HG02678 (cell line): ENCODE measurements around the gene SYT8.

ENCODE experiments used
- ATAC-seq: cut with Tn5 transposase; IDR thresholded peaks from one replicate; pipeline ENCODE4 v1.9.1; 2021; ENCODE audit warnings: mild to moderate bottlenecking, moderate library complexity; ENCODE audit not compliant: unreplicated experiment

Gene SYT8

DNA sequence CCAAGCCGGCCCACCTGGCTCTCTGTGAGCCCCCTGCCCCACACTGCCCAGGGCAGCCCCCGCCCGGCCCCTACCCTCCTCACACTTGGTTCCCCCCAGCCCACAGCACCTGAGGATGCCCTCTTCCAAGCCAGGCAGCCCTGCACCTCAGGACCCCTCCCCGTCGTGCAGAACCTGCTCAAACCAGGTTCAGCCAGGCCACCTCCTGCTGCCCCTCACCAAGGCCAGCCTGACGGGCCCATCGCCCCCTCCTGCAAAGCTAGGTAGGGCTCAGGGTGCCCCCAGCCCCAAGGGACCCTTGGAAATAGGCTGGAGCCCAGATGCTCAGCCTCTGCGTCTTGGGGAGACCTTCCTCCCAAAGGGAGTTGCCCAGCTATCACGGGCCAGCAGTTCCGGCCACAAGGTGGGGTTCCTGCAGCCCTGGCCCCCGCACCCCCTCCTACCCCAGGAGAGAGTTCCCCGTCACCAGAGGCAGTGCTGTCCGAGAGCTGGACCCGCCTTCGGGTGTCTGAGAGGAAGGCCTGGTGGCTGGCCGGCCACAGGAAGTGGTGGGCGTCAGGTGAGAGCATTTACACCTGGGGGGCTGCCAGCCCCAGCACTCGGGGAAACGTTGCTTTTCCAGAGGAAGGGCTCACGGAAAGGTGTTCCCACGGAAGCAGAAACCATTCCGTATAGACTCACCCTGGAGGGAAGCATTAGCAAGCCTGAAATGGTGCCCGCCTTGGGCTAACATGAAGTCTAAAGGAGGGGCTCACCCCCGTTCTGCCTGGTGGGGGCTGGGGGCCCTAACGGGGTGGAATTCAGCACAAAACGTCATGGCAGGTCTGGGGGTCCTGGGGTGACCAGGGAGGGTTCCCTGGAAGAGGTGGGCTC is 3.2 kb upstream of the SYT8 start:
- no peak for ATAC-seq

DNA sequence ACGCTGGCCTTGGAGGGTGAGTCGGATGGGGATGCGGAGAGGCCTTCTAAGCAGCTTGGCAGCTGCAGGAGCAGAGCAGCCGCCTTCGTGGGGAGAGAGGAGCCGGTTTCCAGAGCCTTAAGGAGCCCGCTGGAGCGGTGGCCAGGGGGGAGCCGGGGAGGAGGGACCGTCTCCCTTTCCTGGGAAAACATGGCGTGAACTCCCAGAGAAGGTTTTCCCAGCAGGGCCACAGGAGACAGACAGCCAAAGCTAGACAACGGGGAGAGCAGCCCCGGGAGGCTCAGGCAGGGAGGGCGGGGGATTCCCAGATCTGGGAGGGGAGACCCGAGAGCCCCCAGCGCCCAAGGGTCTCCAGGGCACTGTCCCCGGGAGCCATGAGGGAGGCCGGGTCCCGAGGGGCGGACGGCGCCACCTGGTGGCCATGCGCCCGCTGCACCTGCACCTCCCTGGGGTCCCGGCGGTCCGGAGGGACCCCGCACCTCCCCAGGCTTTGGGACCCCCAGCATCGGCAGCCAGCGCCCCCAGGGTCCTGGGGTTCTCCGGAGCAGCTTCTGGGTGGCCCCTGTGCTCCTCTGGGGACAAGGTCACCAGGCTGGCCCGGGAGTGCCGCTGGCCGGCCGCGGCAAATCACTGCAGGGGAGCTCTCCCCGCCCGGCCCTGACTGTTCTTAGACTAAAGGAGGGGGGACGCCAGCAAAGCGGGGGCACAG is 2.4 kb upstream of the SYT8 start:
- ATAC-seq, result no peak

DNA sequence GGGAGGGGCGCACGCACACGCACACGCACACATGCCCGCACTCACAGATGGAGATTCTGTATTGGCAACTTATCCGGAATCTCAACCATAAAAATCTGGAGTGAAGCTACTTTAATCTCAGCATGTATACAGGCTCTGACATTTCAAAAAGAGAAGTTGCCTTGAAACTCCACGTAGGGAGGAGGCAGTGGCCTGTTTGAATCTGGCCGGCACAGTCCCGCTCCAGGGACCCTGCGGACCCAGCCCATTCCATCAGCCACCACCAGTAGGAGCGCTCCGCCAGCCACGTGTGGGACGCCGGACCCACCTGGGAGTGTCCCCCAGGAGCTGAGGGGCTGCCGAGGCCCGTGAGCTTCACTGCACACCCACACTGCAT is 1.9 kb upstream of the SYT8 start:
- ATAC-seq, result no peak

DNA sequence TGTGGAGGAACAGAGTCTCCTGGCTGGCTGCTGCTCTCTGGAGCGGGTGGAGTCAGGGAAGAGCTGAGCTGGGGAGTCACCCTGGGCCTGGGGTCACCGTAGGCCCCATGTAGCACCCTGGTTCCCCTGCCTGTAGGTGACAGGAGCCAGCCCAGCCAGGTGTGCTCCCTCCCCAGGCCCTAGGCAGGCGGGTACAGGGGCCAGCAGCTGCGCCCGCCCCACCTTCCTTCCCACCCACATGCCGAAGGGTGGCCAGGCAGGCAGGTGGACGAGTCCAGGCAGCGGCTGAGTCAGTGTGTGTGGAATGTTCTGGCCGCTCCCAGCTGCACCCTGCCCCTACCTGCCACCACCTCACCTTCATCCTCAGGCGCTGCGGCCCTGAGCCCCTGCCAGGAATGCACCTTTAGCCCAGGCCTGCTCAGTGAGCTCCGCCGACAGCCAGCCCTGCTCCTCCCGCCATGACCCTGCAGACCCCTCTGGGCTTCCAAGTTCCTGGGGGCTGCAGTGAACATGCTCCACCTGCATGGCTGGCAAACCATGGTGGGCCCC is 654 bp upstream of the SYT8 start:
- ATAC-seq, result no peak

DNA sequence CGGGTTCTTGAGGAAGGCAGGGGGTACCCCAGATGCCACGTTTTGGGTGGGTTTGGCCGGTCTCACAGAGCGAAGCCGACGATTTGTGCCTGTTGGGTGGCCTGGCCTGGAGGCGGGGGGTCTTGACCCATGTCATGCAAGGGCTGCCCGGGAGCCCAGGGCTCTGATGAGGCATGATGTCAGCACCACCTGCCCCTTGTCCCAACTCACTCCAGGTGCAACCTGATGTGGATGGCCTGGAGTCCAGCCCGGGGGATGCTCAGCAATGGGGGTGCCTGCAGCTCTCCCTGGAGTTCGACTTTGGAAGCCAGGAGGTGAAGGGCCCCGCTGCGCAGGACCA is 851 bp downstream of the SYT8 start:
- ATAC-seq, result no peak

DNA sequence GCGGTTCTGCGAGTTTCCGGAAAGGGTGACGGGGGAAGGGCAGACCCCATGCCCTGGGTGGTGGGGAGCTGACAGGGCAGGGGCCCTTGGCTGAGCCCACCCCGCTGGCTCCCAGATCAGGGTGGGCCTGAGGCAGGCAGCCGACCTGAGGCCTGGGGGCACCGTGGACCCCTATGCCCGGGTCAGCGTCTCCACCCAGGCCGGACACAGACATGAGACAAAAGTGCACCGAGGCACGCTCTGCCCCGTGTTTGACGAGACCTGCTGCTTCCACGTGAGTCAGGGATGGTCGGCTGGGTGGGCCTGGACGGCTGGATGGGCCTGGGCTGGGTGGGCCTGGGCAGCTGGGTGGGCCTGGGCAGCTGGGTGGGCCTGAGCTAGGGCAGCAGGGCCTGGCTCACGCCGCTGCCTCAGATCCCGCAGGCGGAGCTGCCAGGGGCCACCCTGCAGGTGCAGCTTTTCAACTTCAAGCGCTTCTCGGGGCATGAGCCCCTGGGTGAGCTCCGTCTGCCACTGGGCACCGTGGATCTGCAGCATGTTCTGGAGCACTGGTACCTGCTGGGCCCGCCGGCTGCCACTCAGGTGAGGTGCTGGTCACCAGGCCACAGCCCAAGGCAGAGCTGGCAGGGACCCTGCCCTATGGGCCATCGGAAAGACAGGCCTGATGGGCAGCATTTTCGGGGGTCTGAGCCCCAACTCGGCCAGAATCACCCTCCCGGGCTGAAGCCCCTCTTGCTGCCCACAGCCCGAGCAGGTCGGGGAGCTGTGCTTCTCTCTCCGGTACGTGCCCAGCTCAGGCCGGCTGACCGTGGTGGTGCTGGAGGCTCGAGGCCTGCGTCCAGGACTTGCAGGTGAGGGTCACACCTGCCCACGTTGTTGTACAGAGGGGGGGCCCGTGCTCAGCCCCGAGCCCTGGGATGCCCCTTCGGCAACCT is 1.5 kb downstream of the SYT8 start:
- ATAC-seq, result no peak

DNA sequence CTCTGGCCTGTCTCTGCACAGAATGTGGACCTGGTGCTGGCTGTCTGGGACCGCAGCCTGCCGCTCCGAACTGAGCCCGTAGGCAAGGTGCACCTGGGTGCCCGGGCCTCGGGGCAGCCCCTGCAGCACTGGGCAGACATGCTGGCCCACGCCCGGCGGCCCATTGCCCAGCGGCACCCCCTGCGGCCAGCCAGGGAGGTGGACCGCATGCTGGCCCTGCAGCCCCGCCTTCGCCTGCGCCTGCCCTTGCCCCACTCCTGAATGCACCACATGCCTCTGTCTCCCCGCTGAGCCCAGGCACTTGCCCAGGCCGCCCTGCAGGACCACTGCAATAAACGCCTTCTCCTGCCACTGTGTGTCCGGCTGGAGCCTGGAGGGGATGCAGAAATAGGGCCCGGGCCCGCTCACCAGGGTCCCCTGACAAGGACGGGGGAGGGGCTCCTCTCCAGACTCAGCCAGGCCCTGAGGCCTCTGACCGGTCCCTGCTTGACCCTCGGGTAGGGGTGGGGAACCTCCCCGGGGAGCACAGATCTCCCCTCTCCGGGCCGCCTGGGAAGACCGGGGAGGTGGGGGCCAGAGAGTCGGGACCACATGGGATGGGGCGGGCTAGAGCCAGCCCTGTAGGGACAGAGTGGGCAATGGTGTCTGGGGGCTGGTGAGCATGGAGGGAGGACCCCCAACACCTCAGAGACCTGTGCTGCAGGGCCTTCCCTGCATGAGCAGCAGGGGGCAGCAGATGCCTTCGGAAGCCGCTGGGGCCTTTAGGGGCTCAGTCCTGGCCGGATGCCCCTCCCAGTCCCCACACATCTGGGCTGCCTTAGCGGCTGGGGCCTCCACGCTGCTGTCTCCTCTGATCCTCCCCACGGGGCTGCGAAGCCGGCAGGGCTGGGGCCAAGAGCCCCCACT is 2.6 kb downstream of the SYT8 start:
- peak; percentile 79 for ATAC-seq

DNA sequence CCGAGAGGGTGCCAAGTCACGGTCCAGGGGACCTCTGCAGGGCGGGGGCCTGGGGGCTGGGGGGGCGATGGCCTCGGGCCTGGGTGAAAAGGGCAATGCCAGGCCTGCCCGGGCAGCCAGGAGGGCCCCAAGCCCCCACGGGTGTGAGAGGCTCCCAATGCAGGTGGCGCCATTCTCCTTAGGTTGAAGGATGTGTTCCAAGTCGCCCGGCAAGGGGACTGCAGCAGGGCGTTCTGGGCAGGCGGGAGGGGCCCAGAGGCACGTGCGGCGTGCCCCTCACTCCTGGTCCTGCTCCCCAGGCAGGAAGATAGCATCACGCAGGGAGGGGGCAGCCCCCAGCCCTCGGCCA is 3.3 kb downstream of the SYT8 start:
- no peak for ATAC-seq

DNA sequence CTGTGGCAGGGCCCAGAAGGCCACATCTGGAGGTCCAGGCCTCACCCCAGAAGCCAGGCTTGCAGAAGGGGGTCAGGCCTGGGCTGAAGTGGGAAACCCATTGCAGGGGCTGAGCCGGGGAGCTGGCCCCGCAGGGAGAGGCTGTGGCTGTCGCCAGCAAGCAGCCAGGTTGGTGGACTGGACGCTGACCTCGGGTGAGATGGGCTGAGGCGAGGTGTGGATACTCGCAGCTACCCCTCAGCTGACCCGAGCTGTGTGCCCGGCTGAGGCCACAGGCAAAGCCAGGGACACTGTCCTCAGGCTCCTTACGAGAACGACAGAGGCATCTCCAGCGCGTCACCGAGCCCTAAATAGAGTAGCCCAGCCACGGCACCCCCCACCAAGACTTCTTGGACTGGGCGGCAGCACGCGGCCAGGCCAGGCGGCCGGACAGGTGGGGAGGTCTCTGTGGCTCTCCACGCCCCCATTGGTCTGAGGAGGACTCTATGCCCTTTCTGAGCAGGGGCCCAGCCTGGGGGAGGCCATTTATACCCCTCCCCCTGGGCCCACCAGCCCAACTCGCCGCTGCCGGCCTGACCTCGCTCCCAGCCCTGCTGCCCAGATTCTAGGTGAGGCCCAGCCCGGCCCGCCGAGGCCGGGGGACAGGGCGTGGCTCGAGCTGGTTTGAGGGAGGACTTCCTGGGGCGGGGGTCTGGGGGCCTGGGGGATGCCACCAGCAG is 3.8 kb downstream of the SYT8 start, which contains the start of gene TNNI2:
Gene TNNI2 (plus strand): TSS at position 556 of the 719 bp plus-strand sequence. CDS start 716 bp downstream, outside the sequence.
- no peak for ATAC-seq

DNA sequence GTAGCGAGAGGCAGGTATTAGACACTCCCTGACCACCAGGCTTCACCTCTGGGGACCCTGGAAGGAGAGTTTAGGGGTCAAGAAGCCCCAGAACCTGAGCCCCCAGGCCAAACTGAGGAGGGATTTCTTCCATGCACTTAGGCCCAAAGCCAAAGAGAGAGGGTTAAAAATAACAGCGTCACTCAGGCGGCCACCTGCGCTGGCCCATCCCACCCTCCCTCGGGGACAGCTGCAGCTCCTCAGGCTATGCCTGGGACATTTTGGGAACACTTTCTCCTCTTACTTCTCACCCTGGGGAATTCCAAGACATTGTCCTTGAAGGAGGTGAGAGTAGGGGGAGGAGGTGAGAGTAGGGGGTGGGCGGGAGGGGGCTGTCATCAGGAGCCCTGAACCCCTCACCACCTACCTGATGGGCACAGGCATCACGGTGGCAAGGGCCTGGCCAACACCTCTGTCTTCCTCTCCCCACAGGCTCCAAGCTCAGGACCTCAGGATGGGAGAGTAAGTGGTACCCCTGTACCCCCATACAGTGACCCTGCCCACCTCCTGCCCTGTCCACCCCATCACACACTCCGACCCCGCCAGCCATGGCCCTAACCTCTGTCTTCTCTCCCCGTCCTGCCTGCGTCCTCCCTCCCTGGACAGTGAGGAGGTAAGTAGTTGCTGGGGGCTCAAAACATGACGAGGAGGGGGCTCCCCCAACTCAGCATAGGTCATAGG is 4.6 kb downstream of the SYT8 start:
- no peak for ATAC-seq

DNA sequence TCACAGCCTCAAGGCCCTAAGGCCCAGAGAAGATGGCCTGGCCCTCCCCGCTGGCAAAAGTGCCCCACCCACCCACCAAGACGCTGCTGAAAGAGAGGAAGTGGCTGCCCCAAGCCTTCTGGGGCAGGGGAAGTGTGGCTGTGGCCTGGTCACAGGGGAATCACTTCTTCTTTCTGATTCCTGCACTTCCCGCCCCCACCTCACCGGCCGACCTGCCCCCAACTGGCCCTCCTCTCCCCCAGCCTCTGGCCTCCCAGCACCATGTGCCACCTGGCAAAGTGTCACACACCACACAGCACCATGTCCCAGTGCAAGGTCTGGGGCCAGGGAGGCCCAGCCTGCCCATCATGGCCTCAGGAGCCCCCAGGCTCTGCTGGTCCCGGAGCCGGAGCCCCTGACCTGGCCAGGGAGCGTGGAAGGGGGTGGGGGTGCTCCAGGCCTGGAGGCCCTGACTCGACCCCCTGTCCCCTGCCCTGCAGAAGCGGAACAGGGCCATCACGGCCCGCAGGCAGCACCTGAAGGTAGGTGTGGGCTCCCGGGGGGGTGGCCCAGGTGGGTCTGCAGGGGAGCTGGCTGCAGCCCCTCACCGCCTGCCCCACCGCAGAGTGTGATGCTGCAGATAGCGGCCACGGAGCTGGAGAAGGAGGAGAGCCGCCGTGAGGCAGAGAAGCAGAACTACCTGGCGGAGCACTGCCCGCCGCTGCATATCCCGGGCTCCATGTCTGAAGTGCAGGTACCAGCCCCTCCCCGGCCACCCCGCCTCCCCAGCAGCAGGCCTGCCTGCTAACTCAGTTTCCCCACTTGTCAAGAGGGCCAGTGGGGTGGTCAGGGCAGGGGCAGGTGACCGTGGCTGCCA is 5.4 kb downstream of the SYT8 start:
- no peak for ATAC-seq

DNA sequence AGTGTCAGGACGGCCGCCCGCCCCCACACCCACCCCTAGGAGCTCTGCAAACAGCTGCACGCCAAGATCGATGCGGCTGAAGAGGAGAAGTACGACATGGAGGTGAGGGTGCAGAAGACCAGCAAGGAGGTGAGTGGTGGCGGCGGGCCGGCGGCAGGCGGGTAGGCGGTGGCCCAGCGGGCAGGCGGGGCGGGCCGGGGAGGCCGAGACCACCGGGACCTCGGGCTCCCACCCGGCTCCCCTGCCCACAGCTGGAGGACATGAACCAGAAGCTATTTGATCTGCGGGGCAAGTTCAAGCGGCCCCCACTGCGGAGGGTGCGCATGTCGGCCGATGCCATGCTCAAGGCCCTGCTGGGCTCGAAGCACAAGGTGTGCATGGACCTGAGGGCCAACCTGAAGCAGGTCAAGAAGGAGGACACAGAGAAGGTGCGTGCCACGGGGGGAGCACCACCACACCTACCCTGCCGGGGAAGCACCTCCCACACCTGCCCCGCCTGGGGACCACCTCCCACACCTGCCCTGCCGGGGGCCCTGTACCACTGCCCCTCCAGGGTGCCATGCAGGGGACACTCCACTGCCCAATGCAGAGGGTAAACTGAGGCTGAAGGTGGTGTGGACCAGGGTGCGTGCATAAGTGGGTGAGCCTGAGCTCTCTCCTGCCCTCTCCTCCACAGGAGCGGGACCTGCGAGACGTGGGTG is 6.1 kb downstream of the SYT8 start:
- ATAC-seq, result no peak

DNA sequence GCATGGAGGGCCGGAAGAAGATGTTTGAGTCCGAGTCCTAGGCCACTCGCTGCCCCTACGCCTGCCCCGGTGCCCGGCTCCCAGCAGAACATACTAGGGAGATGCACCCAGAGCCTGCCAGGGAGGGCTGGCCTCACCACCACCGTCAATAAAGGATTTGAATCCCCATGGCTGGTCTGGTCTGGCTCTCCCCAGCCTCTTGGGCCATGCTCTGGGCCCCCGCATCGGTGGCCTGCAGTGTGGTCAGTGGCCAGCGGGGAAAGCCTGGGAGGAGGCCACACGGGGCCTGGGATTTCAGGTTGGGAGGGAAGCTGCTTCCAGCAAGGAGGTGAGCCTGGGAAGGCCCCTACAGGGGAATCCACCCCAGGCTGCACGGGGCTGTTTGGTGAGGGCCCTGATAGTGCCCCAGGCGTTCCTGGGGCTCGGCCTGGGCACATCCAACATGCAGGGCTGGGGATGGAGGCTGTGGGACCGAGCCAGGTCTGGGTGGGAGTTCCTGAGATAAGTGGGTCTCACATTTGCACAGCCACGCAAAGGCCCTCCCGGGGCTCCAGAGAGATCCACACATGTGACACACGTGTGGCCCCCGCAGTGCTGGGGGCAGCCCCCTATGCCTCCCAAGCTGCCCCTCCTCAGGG is 6.8 kb downstream of the SYT8 start:
- no peak for ATAC-seq

DNA sequence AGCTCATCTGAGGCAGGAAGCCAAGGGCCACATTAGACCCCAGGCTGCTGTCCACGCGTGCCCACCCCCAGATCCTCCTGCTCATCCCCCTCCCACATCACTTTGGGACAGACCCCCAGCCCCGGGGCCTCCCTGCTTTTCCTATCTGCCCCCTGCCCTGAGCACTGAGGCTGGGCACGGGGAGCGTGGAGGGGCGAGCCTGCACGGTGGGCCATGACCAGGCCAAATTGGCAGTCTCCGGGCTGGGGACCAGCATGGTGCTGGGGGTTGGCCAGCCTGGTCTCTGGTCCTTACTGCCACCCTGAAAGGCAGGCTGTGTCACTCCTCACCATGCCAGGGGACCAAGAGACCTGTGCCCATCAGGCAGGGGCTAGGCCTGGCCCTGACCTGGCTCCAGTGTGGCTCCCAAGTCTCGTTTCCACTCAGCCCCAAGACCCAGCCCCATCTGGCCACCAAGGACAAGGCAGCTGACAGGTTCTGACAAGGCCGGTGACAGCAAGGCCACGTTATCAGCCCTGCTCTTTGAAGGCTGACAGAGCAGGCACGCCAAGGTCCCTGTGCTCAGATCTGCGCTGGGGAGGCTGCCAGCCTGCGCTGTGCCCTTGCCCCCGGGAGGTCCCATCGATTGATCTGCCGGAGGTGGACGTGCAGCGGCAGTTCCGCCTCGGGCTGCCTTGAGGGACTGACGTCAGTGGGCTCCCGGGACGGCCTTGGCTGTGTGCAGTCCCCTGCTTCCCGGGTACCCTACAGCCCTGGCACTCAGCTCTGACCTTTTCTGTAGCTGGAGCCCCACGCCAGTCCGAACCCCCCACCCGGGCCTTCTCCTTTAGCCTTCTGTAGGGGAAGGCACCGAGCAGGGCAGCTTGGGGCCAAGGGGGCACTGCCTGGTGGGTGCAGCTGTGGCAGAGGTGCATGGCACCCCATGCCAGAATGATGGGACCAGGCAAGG is 7.6 kb downstream of the SYT8 start:
- no peak for ATAC-seq

DNA sequence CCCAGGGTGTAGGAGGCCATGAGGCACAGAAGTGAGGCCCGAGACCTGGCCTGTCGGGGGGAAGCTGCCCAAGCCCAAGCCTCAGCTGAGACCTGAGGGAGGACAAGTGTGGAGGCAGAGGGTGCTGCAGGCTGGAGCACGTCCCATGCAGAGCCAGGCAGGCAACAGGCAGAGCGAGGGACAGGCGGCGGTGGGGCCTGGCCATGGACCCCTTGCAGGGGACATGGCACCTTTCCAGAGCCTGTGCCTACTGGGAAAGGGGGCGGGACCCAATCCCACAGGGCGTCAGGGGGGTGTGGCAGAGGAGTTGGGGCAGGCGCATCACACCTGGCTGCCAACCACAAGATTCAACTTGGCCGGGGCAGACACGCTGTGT is 8.3 kb downstream of the SYT8 start:
- ATAC-seq, result no peak

DNA sequence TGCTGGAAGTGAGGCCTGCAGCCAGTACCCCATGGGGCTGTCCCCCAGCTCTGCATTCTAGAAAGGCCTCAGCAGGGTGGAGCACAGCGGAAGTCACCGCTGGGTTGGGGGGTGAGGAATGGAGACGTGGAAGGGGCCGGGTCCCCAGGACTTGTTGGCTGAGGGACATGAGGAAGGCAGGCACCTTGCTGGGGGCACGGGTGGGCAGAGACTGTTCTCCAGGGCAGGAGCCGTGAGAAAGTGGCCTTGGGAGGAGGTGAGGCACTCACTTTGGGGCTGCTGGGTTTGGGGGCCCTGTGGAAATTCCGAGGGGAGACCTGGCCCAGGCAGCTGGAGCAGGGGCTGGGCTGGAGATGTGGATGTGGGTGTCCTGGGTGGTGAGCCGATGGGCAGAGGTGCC is 9.0 kb downstream of the SYT8 start:
- no peak for ATAC-seq
